ENCODE results near the gene TWIST2. TPM values are rescaled to one million over a fixed set of nuclear protein-coding genes. Genes with fewer than 3 reads are reported as not detected.

The TWIST2 gene
- total RNA-seq, 1 donor from 2014 or later = 18.6 TPM

GRCh38 chr2:238892204-238892500, 44.3 kb downstream of the TWIST2 start:
- TF ChIP-seq CTCF (IDR thresholded peaks at IDR 0.05; ENCODE audit: unreplicated experiment) = no peak
- Mint-ChIP-seq H3K9me3 (no peaks in the 10 kb centered on the region), H3K4me3 (no peak overlapping the region), H3K36me3 (peaks cover 1% of the 10 kb centered on the region), H3K27me3 (ENCODE audit: low read depth) (peaks cover 4% of the 10 kb centered on the region), H3K4me1 (peaks cover 23% of the 10 kb centered on the region), H3K27ac (no peak overlapping the region)
- DNase-seq (ENCODE audit: low spot score in 2 of 2, unreplicated experiment in 2 of 2) = no peak

GRCh38 chr2:238892796-238893195, 44.9 kb downstream of the TWIST2 start:
- H3K36me3 Mint-ChIP-seq = no peaks in the 10 kb centered on the region
- H3K27ac Mint-ChIP-seq = no peak overlapping the region
- H3K27me3 Mint-ChIP-seq (ENCODE audit: low read depth) = no peaks in the 10 kb centered on the region
- H3K9me3 Mint-ChIP-seq = no peaks in the 10 kb centered on the region
- no peak for TF ChIP-seq CTCF (IDR thresholded peaks at IDR 0.05; ENCODE audit: unreplicated experiment)
- H3K4me1 Mint-ChIP-seq = peaks cover 23% of the 10 kb centered on the region
- no peak overlapping the region for H3K4me3 Mint-ChIP-seq
- DNase-seq (ENCODE audit: low spot score in 2 of 2, unreplicated experiment in 2 of 2) = no peak

GRCh38 chr2:238893349-238894000, 45.6 kb downstream of the TWIST2 start:
- Mint-ChIP-seq H3K4me3 (no peak overlapping the region), H3K9me3 (no peaks in the 10 kb centered on the region), H3K27me3 (ENCODE audit: low read depth) (no peaks in the 10 kb centered on the region), H3K4me1 (peaks cover 23% of the 10 kb centered on the region), H3K36me3 (no peaks in the 10 kb centered on the region), H3K27ac (no peak overlapping the region)
- no peak for TF ChIP-seq CTCF (IDR thresholded peaks at IDR 0.05; ENCODE audit: unreplicated experiment)
- DNase-seq (ENCODE audit: low spot score in 2 of 2, unreplicated experiment in 2 of 2) = no peak

- Mint-ChIP-seq H3K27ac (no peak overlapping the region), H3K27me3 (ENCODE audit: low read depth) (no peaks in the 10 kb centered on the region), H3K9me3 (no peaks in the 10 kb centered on the region), H3K4me1 (peaks cover 23% of the 10 kb centered on the region), H3K36me3 (no peaks in the 10 kb centered on the region), H3K4me3 (no peak overlapping the region)
- no peak for DNase-seq (ENCODE audit: low spot score in 2 of 2, unreplicated experiment in 2 of 2)
- no peak for TF ChIP-seq CTCF (IDR thresholded peaks at IDR 0.05; ENCODE audit: unreplicated experiment)
Observed at GRCh38 chr2:238894226-238894949, 46.5 kb downstream of the TWIST2 start.

- Mint-ChIP-seq H3K27me3 (ENCODE audit: low read depth) (no peaks in the 10 kb centered on the region), H3K9me3 (no peaks in the 10 kb centered on the region), H3K27ac (no peak overlapping the region), H3K36me3 (no peaks in the 10 kb centered on the region), H3K4me3 (no peak overlapping the region), H3K4me1 (peaks cover 23% of the 10 kb centered on the region)
- TF ChIP-seq CTCF (IDR thresholded peaks at IDR 0.05; ENCODE audit: unreplicated experiment) = no peak
- DNase-seq (ENCODE audit: low spot score in 2 of 2, unreplicated experiment in 2 of 2) = no peak
Observed at GRCh38 chr2:238894950-238895298, 47.0 kb downstream of the TWIST2 start.
